H9 (cell line): ENCODE results near the gene SYT7. TPM values are rescaled to one million over a fixed set of nuclear protein-coding genes. Genes with fewer than 3 reads are reported as not detected.

ENCODE experiments used
- DNase-seq: peaks from one replicate; pipeline ENCODE4 v3.0.0-alpha.2; 2017
- H2AFZ ChIP-seq: one replicate; pipeline ENCODE4 v1.6.1; 2013; ENCODE audit warnings: mild to moderate bottlenecking, low read length, control low read depth, moderate library complexity
- H2AK5ac ChIP-seq: 2 replicates; pipeline ENCODE4 v1.6.1; 2013; ENCODE audit warnings: low read length, control low read depth, mixed read lengths; ENCODE audit not compliant: insufficient read length
- H2BK120ac ChIP-seq: one replicate; pipeline ENCODE4 v1.6.1; 2013; ENCODE audit warnings: low read depth, mild to moderate bottlenecking, low read length, control low read depth, inconsistent platforms; ENCODE audit not compliant: poor library complexity, severe bottlenecking
- H2BK12ac ChIP-seq: 2 replicates; pipeline ENCODE4 v1.6.1; 2013; ENCODE audit warnings: low read length, control low read depth, mixed read lengths, low read depth; ENCODE audit not compliant: insufficient read length
- H2BK15ac ChIP-seq: 2 replicates; pipeline ENCODE4 v1.6.1; 2013; ENCODE audit warnings: low read depth, low read length, control low read depth
- H2BK20ac ChIP-seq: one replicate; pipeline ENCODE4 v1.6.1; 2013; ENCODE audit warnings: low read depth, mild to moderate bottlenecking, low read length, control low read depth, inconsistent platforms; ENCODE audit not compliant: poor library complexity, severe bottlenecking
- H2BK5ac ChIP-seq: 2 replicates; pipeline ENCODE4 v1.6.1; 2013; ENCODE audit warnings: low read length, control low read depth, mixed read lengths; ENCODE audit not compliant: insufficient read length
- H3K14ac ChIP-seq: 2 replicates; pipeline ENCODE4 v1.6.1; 2013; ENCODE audit warnings: low read length, control low read depth; ENCODE audit not compliant: insufficient read depth
- H3K18ac ChIP-seq: 2 replicates; pipeline ENCODE4 v1.6.1; 2013; ENCODE audit warnings: low read depth, mild to moderate bottlenecking, mixed read lengths, low read length, control low read depth; ENCODE audit not compliant: insufficient read length
- H3K23ac ChIP-seq: 2 replicates; pipeline ENCODE4 v1.6.1; 2013; ENCODE audit warnings: low read length, control low read depth, mixed read lengths, low read depth; ENCODE audit not compliant: insufficient read length
- H3K23me2 ChIP-seq: 2 replicates; pipeline ENCODE4 v1.6.1; 2013; ENCODE audit warnings: low read depth, mild to moderate bottlenecking, mixed read lengths, low read length, control low read depth; ENCODE audit not compliant: insufficient read length, poor library complexity, severe bottlenecking
- H3K27ac ChIP-seq: 2 replicates; pipeline ENCODE4 v1.5.1; 2013; ENCODE audit warnings: low read length, control low read depth, mixed read lengths, low read depth; ENCODE audit not compliant: insufficient read length
- H3K27me3 ChIP-seq: 2 replicates; pipeline ENCODE4 v1.6.1; 2013; ENCODE audit warnings: low read length, control low read depth, inconsistent platforms; ENCODE audit not compliant: insufficient read depth
- H3K4ac ChIP-seq: 2 replicates; pipeline ENCODE4 v1.6.1; 2013; ENCODE audit warnings: low read depth, mild to moderate bottlenecking, control low read depth, inconsistent platforms, low read length, moderate library complexity
- H3K4me1 ChIP-seq: 2 replicates; pipeline ENCODE4 v1.6.1; 2013; ENCODE audit warnings: low read length, control low read depth, inconsistent platforms; ENCODE audit not compliant: insufficient read depth
- H3K4me2 ChIP-seq: 2 replicates; pipeline ENCODE4 v1.6.1; 2013; ENCODE audit warnings: low read length, control low read depth, mixed read lengths; ENCODE audit not compliant: insufficient read length, insufficient read depth
- H3K56ac ChIP-seq: 2 replicates; pipeline ENCODE4 v1.6.1; 2013; ENCODE audit warnings: low read depth, mild to moderate bottlenecking, mixed read lengths, low read length, control low read depth; ENCODE audit not compliant: insufficient read length
- H3K79me1 ChIP-seq: 2 replicates; pipeline ENCODE4 v1.6.1; 2013; ENCODE audit warnings: low read depth, mild to moderate bottlenecking, moderate library complexity, low read length, control low read depth, inconsistent platforms; ENCODE audit not compliant: insufficient read depth, poor library complexity, severe bottlenecking
- H3K79me2 ChIP-seq: 2 replicates; pipeline ENCODE4 v1.6.1; 2013; ENCODE audit warnings: low read length, control low read depth, inconsistent platforms; ENCODE audit not compliant: insufficient read depth
- H3K9ac ChIP-seq: 2 replicates; pipeline ENCODE4 v1.6.1; 2013; ENCODE audit warnings: low read length, control low read depth, mixed read lengths; ENCODE audit not compliant: insufficient read length; ENCODE audit errors: extremely low read depth
- H3K9me3 ChIP-seq: one replicate; pipeline ENCODE4 v1.6.1; 2013; ENCODE audit warnings: low read depth, low read length, inconsistent platforms; ENCODE audit not compliant: control insufficient read depth
- H3T11ph ChIP-seq: one replicate; pipeline ENCODE4 v1.6.1; 2013; ENCODE audit warnings: mild to moderate bottlenecking, low read length, control low read depth, inconsistent platforms
- H4K20me1 ChIP-seq: one replicate; pipeline ENCODE4 v1.6.1; 2013; ENCODE audit not compliant: control insufficient read depth, insufficient read length, insufficient read depth
- H4K5ac ChIP-seq: 2 replicates; pipeline ENCODE4 v1.6.1; 2013; ENCODE audit warnings: low read depth, mild to moderate bottlenecking, mixed read lengths, low read length, control low read depth; ENCODE audit not compliant: insufficient read length
- H4K8ac ChIP-seq: replicated peaks from 2 replicates; pipeline ENCODE4 v1.6.1; 2013; ENCODE audit warnings: low read length, control low read depth, mixed read lengths, low read depth; ENCODE audit not compliant: insufficient read length
- H4K91ac ChIP-seq: 2 replicates; pipeline ENCODE4 v1.6.1; 2013; ENCODE audit warnings: low read depth, mild to moderate bottlenecking, moderate library complexity, mixed read lengths, low read length, control low read depth; ENCODE audit not compliant: insufficient read length
- H3K27ac Mint-ChIP-seq, 3 experiments: 2 replicates in 2 of 3; 3 replicates in 1 of 3; pipeline ENCODE4 v1.8.0; 2020 to 2021; ENCODE audit warnings: mixed read lengths in 3 of 3, mild to moderate bottlenecking in 1 of 3, moderate library complexity in 1 of 3
- H3K27me3 Mint-ChIP-seq: 2 replicates; pipeline ENCODE4 v1.8.0; 2021; ENCODE audit warnings: low read depth, mild to moderate bottlenecking, moderate library complexity, mixed read lengths
- H3K36me3 Mint-ChIP-seq, 3 experiments: 2 replicates in 2 of 3; 3 replicates in 1 of 3; pipeline ENCODE4 v1.8.0; 2020 to 2021; ENCODE audit warnings: low read depth in 3 of 3, mixed read lengths in 3 of 3; ENCODE audit not compliant: insufficient read depth in 1 of 3
- H3K4me1 Mint-ChIP-seq, 2 experiments: 2 replicates each; pipeline ENCODE4 v1.8.0; 2020; ENCODE audit warnings: mixed read lengths in 2 of 2
- H3K4me3 Mint-ChIP-seq, 2 experiments: 2 replicates in 1 of 2; 3 replicates in 1 of 2; pipeline ENCODE4 v1.8.0; 2020 to 2021; ENCODE audit warnings: mild to moderate bottlenecking in 2 of 2, mixed read lengths in 2 of 2, moderate library complexity in 1 of 2
- H3K9me3 Mint-ChIP-seq, 2 experiments: 2 replicates in 1 of 2; 3 replicates in 1 of 2; pipeline ENCODE4 v1.8.0; 2020; ENCODE audit warnings: mild to moderate bottlenecking in 2 of 2, mixed read lengths in 2 of 2, moderate library complexity in 1 of 2
- WGBS: extraction: QIAGEN DNeasy Blood & Tissue Kit; methylation state at CpG from one replicate; pipeline ENCODE4 v1.1.7; 2013; ENCODE audit warnings: missing lambda C conversion rate, low lambda C conversion rate, mixed read lengths; ENCODE audit not compliant: insufficient read length; ENCODE audit errors: extremely low coverage; 5-methylcytosine and 5-hydroxymethylcytosine counted together
- total RNA-seq: library from RNA; stranded (reverse); gene quantifications from 2 replicates; pipeline ENCODE4 v1.2.1, GENCODE V29; 2021
- TF ChIP-seq, protein P1 (sequence below): fragments of 200-600 bp; sonication (generic); conservative IDR thresholded peaks from 3 replicates; pipeline ENCODE4 v1.8.0; 2021; ENCODE audit warnings: antibody characterized with exemption, mild to moderate bottlenecking

Gene SYT7
- total RNA-seq, 1 experiment from 2014 or later, result 8.8 TPM

DNA sequence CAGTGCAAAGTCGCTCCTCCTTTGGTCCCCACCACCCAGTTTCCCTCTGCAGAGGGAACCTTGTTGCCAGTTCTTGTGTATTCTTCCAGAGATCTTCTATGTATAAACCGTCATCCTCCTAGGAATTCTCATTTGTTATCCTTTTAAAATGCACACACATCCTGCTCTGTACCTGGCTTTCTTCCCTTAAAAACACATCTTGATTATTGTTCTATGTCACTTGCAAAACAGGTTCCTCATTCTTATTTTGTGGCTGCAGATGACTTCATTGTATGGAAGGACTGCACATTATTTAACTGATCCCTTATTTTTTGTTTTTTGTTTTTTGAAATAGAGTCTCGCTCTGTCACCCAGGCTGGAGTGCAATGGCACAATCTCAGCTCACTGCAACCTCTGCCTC is 26.6 kb upstream of the SYT7 start:
- Histone ChIP-seq H3K9ac (no peak overlapping the region), H3K4me1 (peaks cover 2% of the 10 kb centered on the region; the same call in 1 of the 2 replicates), H3K79me2 (no peaks in the 10 kb centered on the region), H3K23me2 (no peaks in the 10 kb centered on the region), H3K56ac (no peak overlapping the region), H3K27ac (no peak overlapping the region), H2BK5ac (no peak overlapping the region), H2AFZ (no peak overlapping the region), H3T11ph (no peak overlapping the region), H2BK20ac (no peak overlapping the region), H4K8ac (no peak overlapping the region), H3K4me2 (no peak overlapping the region), H4K91ac (no peak overlapping the region), H3K4ac (no peak overlapping the region), H4K5ac (no peak overlapping the region), H4K20me1 (no peaks in the 10 kb centered on the region), H3K18ac (no peak overlapping the region), H2AK5ac (no peak overlapping the region), H3K27me3 (no peaks in the 10 kb centered on the region), H3K14ac (no peak overlapping the region), H3K79me1 (no peaks in the 10 kb centered on the region), H2BK15ac (no peak overlapping the region), H2BK120ac (no peak overlapping the region), H3K9me3 (no peaks in the 10 kb centered on the region), H3K23ac (no peak overlapping the region), H2BK12ac (no peak overlapping the region)
- TF ChIP-seq, protein P1, sequence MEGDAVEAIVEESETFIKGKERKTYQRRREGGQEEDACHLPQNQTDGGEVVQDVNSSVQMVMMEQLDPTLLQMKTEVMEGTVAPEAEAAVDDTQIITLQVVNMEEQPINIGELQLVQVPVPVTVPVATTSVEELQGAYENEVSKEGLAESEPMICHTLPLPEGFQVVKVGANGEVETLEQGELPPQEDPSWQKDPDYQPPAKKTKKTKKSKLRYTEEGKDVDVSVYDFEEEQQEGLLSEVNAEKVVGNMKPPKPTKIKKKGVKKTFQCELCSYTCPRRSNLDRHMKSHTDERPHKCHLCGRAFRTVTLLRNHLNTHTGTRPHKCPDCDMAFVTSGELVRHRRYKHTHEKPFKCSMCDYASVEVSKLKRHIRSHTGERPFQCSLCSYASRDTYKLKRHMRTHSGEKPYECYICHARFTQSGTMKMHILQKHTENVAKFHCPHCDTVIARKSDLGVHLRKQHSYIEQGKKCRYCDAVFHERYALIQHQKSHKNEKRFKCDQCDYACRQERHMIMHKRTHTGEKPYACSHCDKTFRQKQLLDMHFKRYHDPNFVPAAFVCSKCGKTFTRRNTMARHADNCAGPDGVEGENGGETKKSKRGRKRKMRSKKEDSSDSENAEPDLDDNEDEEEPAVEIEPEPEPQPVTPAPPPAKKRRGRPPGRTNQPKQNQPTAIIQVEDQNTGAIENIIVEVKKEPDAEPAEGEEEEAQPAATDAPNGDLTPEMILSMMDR, result no peak
- Mint-ChIP-seq H3K27me3 (peaks cover 6% of the 10 kb centered on the region), H3K4me1 (peaks cover 19 to 26% of the 10 kb centered on the region in 2 experiments), H3K36me3 (peaks cover 0 to 5% (median 0%) of the 10 kb centered on the region in 3 experiments; a peak in 1 of 7 replicates), H3K4me3 (no peak overlapping the region), H3K27ac (no peak overlapping the region), H3K9me3 (no peaks in the 10 kb centered on the region; a peak in 1 of 5 replicates)
- no peak for DNase-seq
- WGBS, result no CpG with 5 or more reads among the region's 3 CpGs
